SK-N-SH treated with all-trans-retinoic acid at 6 μM for 48 hours (cell line): Measurements from ENCODE around the gene SERPINA3.

ENCODE experiments used
- ARNTL ChIP-seq: fragments of 450-650 bp; formaldehyde crosslinking; IDR thresholded peaks from 2 replicates; pipeline ENCODE4 v1.5.0; 2020; ENCODE audit warnings: low read depth, mild to moderate bottlenecking, moderate library complexity, borderline replicate concordance
- CREB5 ChIP-seq: fragments of 250-450 bp; sonication (Bioruptor Pico); IDR thresholded peaks from 2 replicates; pipeline ENCODE4 v1.5.1; 2020; ENCODE audit warnings: low read depth, mild to moderate bottlenecking, moderate library complexity
- CSRNP3 ChIP-seq: fragments of 250-450 bp; sonication (Bioruptor Pico); IDR thresholded peaks from 2 replicates; pipeline ENCODE4 v1.5.1; 2021; ENCODE audit warnings: mild to moderate bottlenecking, moderate library complexity
- GLIS3 ChIP-seq: fragments of 250-450 bp; sonication (Bioruptor Pico); IDR thresholded peaks from 2 replicates; pipeline ENCODE4 v1.5.0; 2020; ENCODE audit warnings: mild to moderate bottlenecking, moderate library complexity
- OSR1 ChIP-seq: fragments of 250-450 bp; sonication (Bioruptor Pico); IDR thresholded peaks from 2 replicates; pipeline ENCODE4 v1.8.0; 2022; ENCODE audit warnings: moderate library complexity, mild to moderate bottlenecking, inconsistent platforms
- PATZ1 ChIP-seq: fragments of 250-450 bp; sonication (Bioruptor Pico); IDR thresholded peaks from 2 replicates; pipeline ENCODE4 v1.8.0; 2020; ENCODE audit warnings: mild to moderate bottlenecking, moderate library complexity, borderline replicate concordance
- SNAI2 ChIP-seq: fragments of 250-450 bp; sonication (Bioruptor Pico); IDR thresholded peaks from 2 replicates; pipeline ENCODE4 v1.5.0; 2020; ENCODE audit warnings: mild to moderate bottlenecking, moderate library complexity
- ZC3H10 ChIP-seq: fragments of 250-450 bp; sonication (Bioruptor Pico); IDR thresholded peaks from 2 replicates; pipeline ENCODE4 v1.5.1; 2021; ENCODE audit warnings: mild to moderate bottlenecking, moderate library complexity
- ZFP3 ChIP-seq: fragments of 250-450 bp; sonication (Bioruptor Pico); IDR thresholded peaks from 2 replicates; pipeline ENCODE4 v1.5.0; 2020; ENCODE audit warnings: mild to moderate bottlenecking, moderate library complexity
- ZNF70 ChIP-seq: fragments of 450-650 bp; formaldehyde crosslinking; IDR thresholded peaks from 2 replicates; pipeline ENCODE4 v1.5.0; 2020; ENCODE audit warnings: mild to moderate bottlenecking, moderate library complexity

- TF ChIP-seq GLIS3 (CRISPR knock-in tag) (no peak), ZC3H10 (CRISPR knock-in tag) (no peak), CREB5 (CRISPR knock-in tag) (no peak), OSR1 (no peak), ZNF70 (CRISPR knock-in tag) (no peak), ZFP3 (CRISPR knock-in tag) (no peak), CSRNP3 (CRISPR knock-in tag) (no peak), ARNTL (CRISPR knock-in tag) (no peak), PATZ1 (no peak), SNAI2 (CRISPR knock-in tag) (no peak)
Observed at GRCh38 chr14:94613720-94614644, 1.8 kb downstream of the SERPINA3 start.
